ENCODE measurements around the gene SCN1B. TPM values are rescaled to one million over a fixed set of nuclear protein-coding genes. Genes with fewer than 3 reads are reported as not detected.
"Not testable (repeated sequence)": the region's sequence is repeated elsewhere in the genome, so short reads cannot be mapped to it uniquely, and the experiment has no call there.

Gene SCN1B
- total RNA-seq, 1 donor, result 4.7 TPM

DNA sequence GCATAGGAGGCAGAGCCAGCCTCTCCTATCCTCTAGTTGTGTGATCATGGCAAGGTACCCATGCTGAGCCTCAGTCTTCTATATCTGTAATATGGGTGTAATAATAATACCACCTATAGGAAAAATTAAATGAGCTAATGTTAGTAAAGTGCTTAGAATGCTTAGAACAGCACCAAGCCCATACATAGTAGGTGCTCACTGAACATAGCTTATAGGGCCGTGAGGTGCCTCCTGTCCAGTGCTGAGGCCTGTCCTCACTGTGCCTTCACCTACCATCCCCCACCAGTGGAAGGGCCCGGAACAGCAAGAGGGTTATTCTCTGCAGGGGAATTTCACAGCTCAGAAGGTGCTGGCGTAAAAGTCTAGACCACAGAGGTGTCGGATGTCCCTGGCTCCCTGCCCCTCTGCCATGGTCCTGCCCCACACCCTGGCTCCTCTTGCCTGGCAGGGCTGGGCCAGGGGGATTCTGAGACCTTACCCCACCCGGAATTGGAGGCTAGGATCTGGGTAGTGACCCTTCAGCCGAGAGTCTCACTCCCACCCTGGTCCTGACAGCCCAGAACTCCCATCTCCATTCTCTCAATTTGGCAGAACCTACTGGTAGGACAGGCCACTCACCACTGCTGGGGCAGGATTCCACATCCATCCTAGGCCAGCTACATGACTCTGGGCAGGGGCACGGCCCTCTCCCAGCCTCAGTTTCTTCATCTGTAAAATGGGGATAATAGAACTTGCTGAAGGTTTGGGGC lies 2.2 kb upstream of the SCN1B start:
- H2AFZ ChIP-seq (ENCODE audit: low read length), result no peak overlapping the region
- H3K27ac ChIP-seq (ENCODE audit: low read depth, low read length), result no peak overlapping the region
- peak; percentile 88 for DNase-seq (ENCODE audit: insufficient read length, low spot score, missing footprints)
- no peak overlapping the region for H3K4me2 ChIP-seq (ENCODE audit: insufficient read depth, low read length)
- H3K27me3 ChIP-seq (ENCODE audit: insufficient read depth, low read length), result no peaks in the 10 kb centered on the region
- TF ChIP-seq, protein P1, sequence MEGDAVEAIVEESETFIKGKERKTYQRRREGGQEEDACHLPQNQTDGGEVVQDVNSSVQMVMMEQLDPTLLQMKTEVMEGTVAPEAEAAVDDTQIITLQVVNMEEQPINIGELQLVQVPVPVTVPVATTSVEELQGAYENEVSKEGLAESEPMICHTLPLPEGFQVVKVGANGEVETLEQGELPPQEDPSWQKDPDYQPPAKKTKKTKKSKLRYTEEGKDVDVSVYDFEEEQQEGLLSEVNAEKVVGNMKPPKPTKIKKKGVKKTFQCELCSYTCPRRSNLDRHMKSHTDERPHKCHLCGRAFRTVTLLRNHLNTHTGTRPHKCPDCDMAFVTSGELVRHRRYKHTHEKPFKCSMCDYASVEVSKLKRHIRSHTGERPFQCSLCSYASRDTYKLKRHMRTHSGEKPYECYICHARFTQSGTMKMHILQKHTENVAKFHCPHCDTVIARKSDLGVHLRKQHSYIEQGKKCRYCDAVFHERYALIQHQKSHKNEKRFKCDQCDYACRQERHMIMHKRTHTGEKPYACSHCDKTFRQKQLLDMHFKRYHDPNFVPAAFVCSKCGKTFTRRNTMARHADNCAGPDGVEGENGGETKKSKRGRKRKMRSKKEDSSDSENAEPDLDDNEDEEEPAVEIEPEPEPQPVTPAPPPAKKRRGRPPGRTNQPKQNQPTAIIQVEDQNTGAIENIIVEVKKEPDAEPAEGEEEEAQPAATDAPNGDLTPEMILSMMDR (IDR thresholded peaks at IDR 0.05; ENCODE audit: extremely low read depth, low read depth, low read length), result no peak
- H3K36me3 ChIP-seq (ENCODE audit: insufficient read depth, low read length), result peaks cover 32% of the 10 kb centered on the region
- no peaks in the 10 kb centered on the region for H3K79me2 ChIP-seq (ENCODE audit: insufficient read depth, low read length)
- no peaks in the 10 kb centered on the region for H3K9me3 ChIP-seq (ENCODE audit: low read depth, low read length)
- H4K20me1 ChIP-seq (ENCODE audit: insufficient read depth, low read length), result no peaks in the 10 kb centered on the region
- H3K4me3 ChIP-seq (ENCODE audit: insufficient read depth, low read length), result no peak overlapping the region
- peaks cover 5% of the 10 kb centered on the region for H3K4me1 ChIP-seq (ENCODE audit: insufficient read depth, low read length)

DNA sequence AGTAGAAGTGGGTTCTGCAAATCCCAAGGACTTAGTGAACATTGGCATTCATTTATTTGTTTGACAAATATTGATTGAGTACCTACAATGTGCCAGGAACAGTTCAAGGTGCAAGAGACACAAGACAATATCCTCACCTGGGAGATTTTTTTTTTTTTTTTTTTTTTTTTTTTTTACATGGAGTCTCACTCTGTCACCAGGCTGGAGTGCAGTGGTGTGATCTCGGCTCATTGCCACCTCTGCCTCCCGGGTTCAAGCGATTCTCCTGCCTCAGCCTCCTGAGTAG lies 1.7 kb upstream of the SCN1B start:
- not testable (repeated sequence) for H2AFZ ChIP-seq (ENCODE audit: low read length); H3K9me3 ChIP-seq (ENCODE audit: low read depth, low read length); H4K20me1 ChIP-seq (ENCODE audit: insufficient read depth, low read length); H3K4me3 ChIP-seq (ENCODE audit: insufficient read depth, low read length); H3K27me3 ChIP-seq (ENCODE audit: insufficient read depth, low read length); H3K4me2 ChIP-seq (ENCODE audit: insufficient read depth, low read length); H3K27ac ChIP-seq (ENCODE audit: low read depth, low read length); H3K4me1 ChIP-seq (ENCODE audit: insufficient read depth, low read length); H3K79me2 ChIP-seq (ENCODE audit: insufficient read depth, low read length); DNase-seq (ENCODE audit: insufficient read length, low spot score, missing footprints)
- peaks cover 27% of the 10 kb centered on the region for H3K36me3 ChIP-seq (ENCODE audit: insufficient read depth, low read length)

DNA sequence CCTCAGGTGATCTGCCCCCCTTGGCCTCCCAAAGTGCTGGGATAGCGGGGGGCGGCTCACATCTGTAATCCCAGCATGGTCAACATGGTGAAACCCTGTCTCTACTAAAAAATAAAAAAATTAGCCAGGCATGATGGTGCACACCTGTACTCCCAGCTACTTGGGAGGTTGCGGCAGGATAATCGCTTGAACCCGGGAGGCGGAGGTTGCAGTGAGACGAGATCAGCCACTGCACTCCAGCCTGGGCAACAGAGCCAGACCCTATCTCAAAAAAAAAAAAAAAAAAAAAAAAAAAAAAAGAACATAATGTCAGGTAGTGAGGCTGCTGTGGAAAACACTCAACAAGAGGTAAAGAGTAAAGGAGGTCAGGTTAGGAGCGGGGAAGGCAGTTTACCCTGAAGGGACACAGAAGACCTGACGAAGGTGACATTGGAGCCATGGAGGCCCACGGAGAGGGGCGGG lies 964 bp upstream of the SCN1B start:
- H2AFZ ChIP-seq (ENCODE audit: low read length); H4K20me1 ChIP-seq (ENCODE audit: insufficient read depth, low read length); H3K27ac ChIP-seq (ENCODE audit: low read depth, low read length); H3K4me1 ChIP-seq (ENCODE audit: insufficient read depth, low read length); H3K27me3 ChIP-seq (ENCODE audit: insufficient read depth, low read length); H3K4me3 ChIP-seq (ENCODE audit: insufficient read depth, low read length); H3K79me2 ChIP-seq (ENCODE audit: insufficient read depth, low read length); H3K4me2 ChIP-seq (ENCODE audit: insufficient read depth, low read length); H3K9me3 ChIP-seq (ENCODE audit: low read depth, low read length): not testable (repeated sequence)
- H3K36me3 ChIP-seq (ENCODE audit: insufficient read depth, low read length), result peaks cover 20% of the 10 kb centered on the region
- DNase-seq (ENCODE audit: insufficient read length, low spot score, missing footprints), result peak; percentile 91

DNA sequence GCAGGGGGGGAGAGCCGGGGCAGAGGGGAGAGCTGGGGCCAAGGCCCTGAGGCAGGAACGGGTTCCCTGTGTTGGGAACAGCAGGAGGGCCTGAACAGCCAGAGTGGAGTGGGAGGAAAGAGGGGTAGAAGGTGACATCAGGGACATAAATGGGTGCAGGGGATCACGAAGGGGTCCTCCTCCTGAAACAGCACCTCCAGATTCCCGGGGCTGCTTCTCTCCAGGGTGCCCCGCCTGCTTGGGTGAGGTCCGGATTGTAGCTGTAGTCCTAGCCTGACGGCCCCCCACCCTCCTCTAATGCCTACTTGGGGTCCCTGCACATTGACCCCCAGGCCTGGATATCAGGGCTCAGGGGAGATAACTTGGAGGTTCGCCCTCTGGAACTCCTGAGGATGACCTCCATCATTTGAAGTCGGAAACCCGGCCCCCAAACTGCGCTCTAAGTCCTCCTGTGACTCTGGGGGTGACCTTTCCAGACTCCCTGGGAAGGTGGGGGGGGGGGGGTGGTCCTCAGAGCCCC lies 473 bp upstream of the SCN1B start:
- no peak overlapping the region for H2AFZ ChIP-seq (ENCODE audit: low read length)
- peaks cover 5% of the 10 kb centered on the region for H3K4me1 ChIP-seq (ENCODE audit: insufficient read depth, low read length)

More for the DNA sequence above, 473 bp upstream of the SCN1B start:
- H3K79me2 ChIP-seq (ENCODE audit: insufficient read depth, low read length), result no peaks in the 10 kb centered on the region
- peak; percentile 87 for DNase-seq (ENCODE audit: insufficient read length, low spot score, missing footprints)
- TF ChIP-seq, protein P1 (IDR thresholded peaks at IDR 0.05; ENCODE audit: extremely low read depth, low read depth, low read length), result no peak
- no peaks in the 10 kb centered on the region for H4K20me1 ChIP-seq (ENCODE audit: insufficient read depth, low read length)
- peak overlapping the region; percentile 74 for H3K4me2 ChIP-seq (ENCODE audit: insufficient read depth, low read length)
- H3K27ac ChIP-seq (ENCODE audit: low read depth, low read length), result no peak overlapping the region
- no peaks in the 10 kb centered on the region for H3K9me3 ChIP-seq (ENCODE audit: low read depth, low read length)
- peaks cover 20% of the 10 kb centered on the region for H3K36me3 ChIP-seq (ENCODE audit: insufficient read depth, low read length)
- H3K27me3 ChIP-seq (ENCODE audit: insufficient read depth, low read length), result no peaks in the 10 kb centered on the region
- H3K4me3 ChIP-seq (ENCODE audit: insufficient read depth, low read length), result peak overlapping the region; percentile 60

Measured in osteoblast (primary cell).